ENCODE data around the gene MAN1A2.

The MAN1A2 gene

DNA sequence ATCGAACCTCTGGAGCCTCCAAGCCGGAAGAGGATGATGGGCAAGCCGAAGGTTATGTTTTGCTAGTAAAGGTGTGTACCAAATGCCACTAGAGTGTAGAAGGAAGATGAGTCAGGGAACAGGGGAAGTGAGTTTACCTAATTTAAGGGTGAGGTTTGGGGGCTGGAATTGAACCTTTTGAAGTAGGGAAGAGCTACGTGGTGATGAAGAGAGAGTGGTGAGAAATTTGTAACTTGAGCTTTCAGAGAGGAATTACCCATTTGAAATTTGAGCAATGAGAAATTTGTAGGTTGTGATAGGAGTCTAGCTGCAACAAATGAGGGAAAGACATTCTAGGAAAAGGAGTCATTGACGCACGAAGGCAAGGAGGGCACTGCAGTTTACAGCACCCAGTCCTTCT is 168.6 kb downstream of the MAN1A2 start:
- Histone ChIP-seq H3K9ac (ENCODE audit: low read depth, low read length) (no peak overlapping the region), H3K9me3 (ENCODE audit: control insufficient read depth, insufficient read depth, low read length) (no peaks in the 10 kb centered on the region), H3K27me3 (ENCODE audit: control insufficient read depth, insufficient read depth, low read length) (no peaks in the 10 kb centered on the region)

DNA sequence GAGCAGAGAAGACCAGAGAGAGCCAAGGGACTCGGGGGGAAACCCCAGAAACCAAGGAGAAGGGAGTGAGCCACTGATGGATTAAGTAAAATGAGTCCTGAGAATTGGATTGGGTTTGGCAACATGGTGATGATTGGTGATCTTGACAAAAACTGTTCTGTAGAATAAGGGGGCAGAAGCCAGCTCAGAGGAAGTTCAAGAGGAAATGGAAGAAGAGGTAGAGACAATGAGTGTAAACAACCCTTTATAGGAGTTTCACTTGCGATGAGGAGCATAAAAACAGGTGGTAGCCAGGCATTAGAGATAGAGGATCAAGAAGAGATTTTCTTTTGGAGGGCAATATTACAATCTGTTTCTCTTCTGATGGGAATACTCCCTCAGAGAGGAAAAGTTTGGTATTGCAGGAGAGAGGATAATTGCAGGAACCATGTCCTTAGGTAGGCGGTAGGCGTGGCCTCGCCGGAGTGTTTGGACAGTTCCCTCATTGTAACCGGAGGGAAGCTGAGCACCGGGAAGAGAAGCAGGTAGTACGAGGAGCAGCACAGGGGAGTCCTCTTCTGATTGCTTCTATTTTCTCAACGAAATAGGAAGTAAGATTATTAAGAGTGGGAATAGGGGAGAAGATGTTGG is 170.2 kb downstream of the MAN1A2 start:
- Histone ChIP-seq H3K9me3 (ENCODE audit: control insufficient read depth, insufficient read depth, low read length) (no peaks in the 10 kb centered on the region), H3K36me3 (ENCODE audit: control insufficient read depth, insufficient read depth, low read length) (no peaks in the 10 kb centered on the region), H3K9ac (ENCODE audit: low read depth, low read length) (no peak overlapping the region), H3K4me1 (ENCODE audit: control insufficient read depth, insufficient read depth, low read length) (peaks cover 4% of the 10 kb centered on the region), H3K27ac (ENCODE audit: low read depth, low read length) (no peak overlapping the region), H3K4me3 (ENCODE audit: low read depth, low read length) (no peak overlapping the region), H3K27me3 (ENCODE audit: control insufficient read depth, insufficient read depth, low read length) (no peaks in the 10 kb centered on the region)

More for the DNA sequence above, 168.6 kb downstream of the MAN1A2 start:
- Histone ChIP-seq H3K4me3 (ENCODE audit: low read depth, low read length) (no peak overlapping the region), H3K27ac (ENCODE audit: low read depth, low read length) (no peak overlapping the region), H3K36me3 (ENCODE audit: control insufficient read depth, insufficient read depth, low read length) (no peaks in the 10 kb centered on the region), H3K4me1 (ENCODE audit: control insufficient read depth, insufficient read depth, low read length) (peaks cover 4% of the 10 kb centered on the region)

DNA sequence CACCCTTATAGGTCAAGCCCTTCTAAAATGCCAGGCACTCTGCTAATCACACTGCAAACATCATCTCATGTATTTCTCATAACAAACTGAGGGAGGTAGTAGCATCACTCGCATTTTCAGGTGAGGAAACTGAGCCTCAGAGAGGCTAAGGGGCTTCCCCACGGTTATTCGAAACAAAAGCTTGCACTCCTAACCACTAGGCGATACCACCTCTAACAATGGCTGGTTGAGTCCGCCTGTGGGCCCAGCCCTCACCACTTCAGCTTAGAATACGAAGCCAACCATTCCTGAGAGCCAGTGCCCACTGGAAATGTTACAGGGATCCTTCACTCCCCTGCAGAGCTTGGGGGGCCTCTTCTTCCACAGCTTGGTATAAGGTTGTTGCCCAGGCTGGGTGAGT is 173.3 kb downstream of the MAN1A2 start:
- H3K27ac ChIP-seq (ENCODE audit: low read depth, low read length): no peak overlapping the region
- no peaks in the 10 kb centered on the region for H3K36me3 ChIP-seq (ENCODE audit: control insufficient read depth, insufficient read depth, low read length)
- H3K9ac ChIP-seq (ENCODE audit: low read depth, low read length): no peak overlapping the region
- H3K4me3 ChIP-seq (ENCODE audit: low read depth, low read length): no peak overlapping the region
- no peaks in the 10 kb centered on the region for H3K27me3 ChIP-seq (ENCODE audit: control insufficient read depth, insufficient read depth, low read length)
- H3K9me3 ChIP-seq (ENCODE audit: control insufficient read depth, insufficient read depth, low read length): no peaks in the 10 kb centered on the region
- H3K4me1 ChIP-seq (ENCODE audit: control insufficient read depth, insufficient read depth, low read length): peaks cover 4% of the 10 kb centered on the region

DNA sequence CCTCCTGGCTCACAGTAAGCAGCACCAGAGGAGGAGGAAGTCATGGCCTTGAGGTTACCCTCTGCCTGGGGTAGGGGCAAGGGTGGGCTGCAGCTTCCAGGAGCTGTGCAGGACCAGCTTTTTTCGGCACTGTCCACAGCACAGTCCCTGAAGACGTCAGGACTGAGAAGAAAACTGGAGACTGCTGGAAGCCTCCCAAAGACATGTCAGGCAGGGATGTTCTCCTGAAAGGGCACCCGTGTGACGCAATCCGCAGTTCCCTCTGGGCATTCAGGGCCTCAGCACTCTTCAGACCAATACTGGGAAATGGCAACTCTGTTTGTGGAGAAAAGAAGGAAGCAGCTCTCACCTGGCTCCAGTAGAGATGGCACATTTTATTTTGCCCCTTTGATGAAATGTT is 173.8 kb downstream of the MAN1A2 start:
- Histone ChIP-seq H3K27me3 (ENCODE audit: control insufficient read depth, insufficient read depth, low read length) (no peaks in the 10 kb centered on the region), H3K9ac (ENCODE audit: low read depth, low read length) (no peak overlapping the region), H3K4me3 (ENCODE audit: low read depth, low read length) (no peak overlapping the region), H3K4me1 (ENCODE audit: control insufficient read depth, insufficient read depth, low read length) (peaks cover 4% of the 10 kb centered on the region), H3K27ac (ENCODE audit: low read depth, low read length) (no peak overlapping the region), H3K9me3 (ENCODE audit: control insufficient read depth, insufficient read depth, low read length) (no peaks in the 10 kb centered on the region), H3K36me3 (ENCODE audit: control insufficient read depth, insufficient read depth, low read length) (no peaks in the 10 kb centered on the region)

DNA sequence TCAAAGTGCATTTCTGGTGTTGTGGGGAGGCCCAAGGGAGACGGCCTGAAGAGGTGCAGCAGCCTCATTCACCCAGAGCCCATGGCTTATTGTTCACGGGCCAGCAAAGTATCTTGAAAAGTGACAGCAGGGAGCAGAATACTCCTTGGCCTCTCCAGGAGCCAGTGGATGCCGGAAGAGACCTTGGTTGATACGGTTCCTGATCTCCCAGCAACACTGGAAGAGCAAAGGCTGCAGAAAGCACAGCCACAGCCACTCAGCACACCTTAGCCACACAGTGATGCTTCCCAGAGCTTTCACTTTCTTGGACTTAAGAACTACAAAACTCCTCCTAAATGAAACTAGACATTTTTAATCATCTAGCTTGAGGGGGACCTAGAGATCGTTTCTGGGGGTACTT is 174.3 kb downstream of the MAN1A2 start:
- Histone ChIP-seq H3K27me3 (ENCODE audit: control insufficient read depth, insufficient read depth, low read length) (no peaks in the 10 kb centered on the region), H3K36me3 (ENCODE audit: control insufficient read depth, insufficient read depth, low read length) (no peaks in the 10 kb centered on the region), H3K9ac (ENCODE audit: low read depth, low read length) (no peak overlapping the region), H3K9me3 (ENCODE audit: control insufficient read depth, insufficient read depth, low read length) (no peaks in the 10 kb centered on the region), H3K4me1 (ENCODE audit: control insufficient read depth, insufficient read depth, low read length) (peaks cover 4% of the 10 kb centered on the region), H3K27ac (ENCODE audit: low read depth, low read length) (no peak overlapping the region), H3K4me3 (ENCODE audit: low read depth, low read length) (no peak overlapping the region)

DNA sequence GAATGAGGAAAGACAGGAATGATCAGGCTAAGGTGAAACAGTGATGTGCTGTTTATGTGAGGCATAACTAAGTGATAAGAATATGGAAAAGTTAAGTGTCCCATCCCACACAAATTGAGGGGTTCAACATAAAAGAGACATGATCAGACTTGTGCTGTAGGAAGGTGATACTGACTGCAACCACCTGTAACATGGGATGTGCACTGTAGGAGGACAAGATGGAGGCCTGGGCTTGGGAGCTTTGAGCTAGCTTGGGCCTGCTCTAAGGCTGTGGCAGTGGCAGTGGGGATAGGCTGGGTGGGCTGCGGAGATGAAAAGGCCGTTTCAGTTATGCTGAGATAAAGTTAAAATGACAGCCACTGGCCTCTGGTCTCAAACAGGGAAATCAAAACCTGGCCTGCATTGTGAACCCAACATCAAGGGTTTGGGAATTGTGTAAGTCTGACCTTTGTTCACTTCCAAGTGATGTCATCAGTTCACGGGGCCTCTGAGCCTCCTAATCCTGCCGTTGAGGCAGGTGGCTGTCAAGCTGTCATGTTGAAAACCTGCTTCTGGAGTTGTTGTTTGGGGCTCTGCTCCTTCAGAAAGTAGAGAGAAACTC is 177.4 kb downstream of the MAN1A2 start:
- Histone ChIP-seq H3K4me3 (ENCODE audit: low read depth, low read length) (no peak overlapping the region), H3K9me3 (ENCODE audit: control insufficient read depth, insufficient read depth, low read length) (no peaks in the 10 kb centered on the region), H3K27ac (ENCODE audit: low read depth, low read length) (no peak overlapping the region), H3K36me3 (ENCODE audit: control insufficient read depth, insufficient read depth, low read length) (no peaks in the 10 kb centered on the region), H3K9ac (ENCODE audit: low read depth, low read length) (no peak overlapping the region), H3K27me3 (ENCODE audit: control insufficient read depth, insufficient read depth, low read length) (no peaks in the 10 kb centered on the region), H3K4me1 (ENCODE audit: control insufficient read depth, insufficient read depth, low read length) (no peaks in the 10 kb centered on the region)

DNA sequence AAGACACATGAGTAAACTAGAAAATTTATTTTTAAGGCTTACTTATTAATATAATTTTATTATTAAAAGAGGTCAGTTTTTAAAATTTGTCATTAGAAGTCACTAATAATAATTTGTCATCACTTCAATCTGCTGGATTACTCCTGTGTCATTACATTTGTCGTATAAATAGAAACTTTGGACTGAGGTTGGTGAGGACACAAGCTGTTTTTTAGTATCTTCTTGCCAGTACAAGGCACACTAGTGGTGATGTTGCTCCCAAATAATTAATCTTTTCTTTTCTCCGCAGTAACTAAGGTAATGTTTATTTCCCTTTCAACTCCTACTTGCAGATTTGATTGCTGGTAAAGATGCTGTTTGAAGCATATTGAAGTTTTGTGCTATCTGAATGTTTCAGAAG is 179.2 kb downstream of the MAN1A2 start:
- H3K27ac ChIP-seq (ENCODE audit: low read depth, low read length): no peak overlapping the region
- H3K9me3 ChIP-seq (ENCODE audit: control insufficient read depth, insufficient read depth, low read length): no peaks in the 10 kb centered on the region
- no peaks in the 10 kb centered on the region for H3K4me1 ChIP-seq (ENCODE audit: control insufficient read depth, insufficient read depth, low read length)
- H3K4me3 ChIP-seq (ENCODE audit: low read depth, low read length): no peak overlapping the region
- H3K36me3 ChIP-seq (ENCODE audit: control insufficient read depth, insufficient read depth, low read length): no peaks in the 10 kb centered on the region
- no peaks in the 10 kb centered on the region for H3K27me3 ChIP-seq (ENCODE audit: control insufficient read depth, insufficient read depth, low read length)
- no peak overlapping the region for H3K9ac ChIP-seq (ENCODE audit: low read depth, low read length)

DNA sequence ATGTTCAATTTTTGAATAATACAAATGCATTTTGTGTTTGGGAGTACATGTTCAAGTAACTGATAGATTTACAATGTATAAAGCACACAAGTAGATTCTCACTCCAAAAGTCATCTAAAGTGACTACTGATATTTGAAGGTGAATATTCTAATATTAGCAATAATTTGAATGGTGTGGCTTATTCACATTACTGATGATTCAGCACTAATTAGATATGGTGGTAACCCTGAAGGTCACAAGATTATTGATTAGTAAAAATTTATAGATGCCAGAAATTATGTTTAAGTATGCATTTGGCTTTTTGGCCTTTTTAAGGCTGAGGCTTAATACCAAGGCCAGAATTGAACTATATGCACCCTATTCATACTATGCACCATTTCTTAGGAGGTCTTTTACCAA is 186.2 kb downstream of the MAN1A2 start:
- Histone ChIP-seq H3K27me3 (ENCODE audit: control insufficient read depth, insufficient read depth, low read length) (no peaks in the 10 kb centered on the region), H3K4me3 (ENCODE audit: low read depth, low read length) (no peak overlapping the region), H3K4me1 (ENCODE audit: control insufficient read depth, insufficient read depth, low read length) (no peaks in the 10 kb centered on the region), H3K36me3 (ENCODE audit: control insufficient read depth, insufficient read depth, low read length) (no peaks in the 10 kb centered on the region), H3K9ac (ENCODE audit: low read depth, low read length) (no peak overlapping the region), H3K27ac (ENCODE audit: low read depth, low read length) (no peak overlapping the region), H3K9me3 (ENCODE audit: control insufficient read depth, insufficient read depth, low read length) (no peaks in the 10 kb centered on the region; the same call in 1 of the 2 replicates)

DNA sequence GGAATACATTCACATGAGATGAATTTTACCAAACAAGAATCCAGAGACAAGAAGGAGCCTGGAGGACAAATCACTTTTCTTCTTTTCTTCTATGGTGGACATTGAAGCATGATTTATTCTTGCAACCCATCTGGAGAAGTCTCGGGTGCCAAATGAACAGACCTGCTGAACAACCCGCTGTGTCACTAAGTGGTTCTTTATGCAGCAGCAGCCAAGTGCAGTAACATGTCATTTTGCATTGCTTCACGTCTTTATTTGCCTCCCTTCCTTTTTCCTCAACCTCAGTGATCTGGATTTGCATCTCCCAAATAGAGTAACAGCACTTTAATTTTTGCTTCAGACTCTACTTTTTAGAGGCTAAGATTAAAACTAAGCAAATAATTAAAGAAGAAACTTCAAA is 188.6 kb downstream of the MAN1A2 start:
- Histone ChIP-seq H3K9ac (ENCODE audit: low read depth, low read length) (no peak overlapping the region), H3K27me3 (ENCODE audit: control insufficient read depth, insufficient read depth, low read length) (no peaks in the 10 kb centered on the region), H3K9me3 (ENCODE audit: control insufficient read depth, insufficient read depth, low read length) (peaks cover 8% of the 10 kb centered on the region; the same call in 1 of the 2 replicates), H3K36me3 (ENCODE audit: control insufficient read depth, insufficient read depth, low read length) (no peaks in the 10 kb centered on the region), H3K27ac (ENCODE audit: low read depth, low read length) (no peak overlapping the region), H3K4me3 (ENCODE audit: low read depth, low read length) (no peak overlapping the region), H3K4me1 (ENCODE audit: control insufficient read depth, insufficient read depth, low read length) (no peaks in the 10 kb centered on the region)

DNA sequence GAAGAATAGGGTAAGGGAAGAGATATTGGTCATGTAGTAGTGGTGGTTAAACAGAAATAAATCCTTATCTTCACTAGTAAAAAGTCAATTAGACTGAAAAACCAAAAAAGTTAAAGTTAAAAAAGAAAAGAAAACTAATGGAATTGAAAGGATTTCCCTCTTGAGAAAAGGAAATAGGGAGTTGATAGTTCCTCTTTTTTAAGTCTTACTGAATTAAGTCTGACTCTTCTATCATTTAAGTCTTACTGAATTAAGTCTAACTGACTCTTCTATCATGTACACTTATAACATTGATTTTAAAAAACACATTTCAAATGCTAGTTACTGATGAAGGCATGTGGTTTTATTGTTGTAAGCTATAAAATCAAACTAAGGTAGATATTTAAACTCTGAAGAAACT is 189.1 kb downstream of the MAN1A2 start:
- Histone ChIP-seq H3K9me3 (ENCODE audit: control insufficient read depth, insufficient read depth, low read length) (peaks cover 8% of the 10 kb centered on the region; the same call in 1 of the 2 replicates), H3K27me3 (ENCODE audit: control insufficient read depth, insufficient read depth, low read length) (no peaks in the 10 kb centered on the region), H3K9ac (ENCODE audit: low read depth, low read length) (no peak overlapping the region), H3K27ac (ENCODE audit: low read depth, low read length) (no peak overlapping the region), H3K36me3 (ENCODE audit: control insufficient read depth, insufficient read depth, low read length) (no peaks in the 10 kb centered on the region), H3K4me3 (ENCODE audit: low read depth, low read length) (no peak overlapping the region), H3K4me1 (ENCODE audit: control insufficient read depth, insufficient read depth, low read length) (no peaks in the 10 kb centered on the region)

DNA sequence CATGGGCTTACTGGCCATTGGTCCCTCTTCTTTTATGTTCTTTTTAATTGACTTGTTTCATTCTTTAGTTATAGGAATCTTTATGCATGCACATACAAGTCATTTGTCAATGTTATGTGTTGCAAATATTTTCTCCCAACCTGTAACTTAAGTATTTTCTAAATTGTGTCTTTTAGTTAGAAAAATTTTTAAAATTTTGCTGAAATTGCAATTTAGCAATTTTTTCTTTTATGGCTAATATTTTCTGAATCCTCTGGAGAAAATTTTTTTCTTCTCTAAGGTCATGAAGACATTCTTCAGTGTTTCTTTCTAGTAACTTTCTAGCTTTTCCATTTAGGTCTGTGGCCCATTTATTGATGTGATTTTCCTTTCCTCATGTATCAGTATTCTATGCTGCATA is 189.7 kb downstream of the MAN1A2 start:
- H3K9me3 ChIP-seq (ENCODE audit: control insufficient read depth, insufficient read depth, low read length): peaks cover 8% of the 10 kb centered on the region; the same call in 1 of the 2 replicates
- no peak overlapping the region for H3K27ac ChIP-seq (ENCODE audit: low read depth, low read length)
- no peaks in the 10 kb centered on the region for H3K27me3 ChIP-seq (ENCODE audit: control insufficient read depth, insufficient read depth, low read length)
- no peaks in the 10 kb centered on the region for H3K36me3 ChIP-seq (ENCODE audit: control insufficient read depth, insufficient read depth, low read length)
- no peak overlapping the region for H3K4me3 ChIP-seq (ENCODE audit: low read depth, low read length)
- no peak overlapping the region for H3K9ac ChIP-seq (ENCODE audit: low read depth, low read length)
- H3K4me1 ChIP-seq (ENCODE audit: control insufficient read depth, insufficient read depth, low read length): no peaks in the 10 kb centered on the region
